ENCODE results near the gene GAGE10. TPM values are rescaled to one million over a fixed set of nuclear protein-coding genes. Genes with fewer than 3 reads are reported as not detected.

Gene GAGE10
- total and polyA plus RNA-seq, 2 donors (not counting 1 experiment from before 2014, with no cell fraction given) = not detected

DNA sequence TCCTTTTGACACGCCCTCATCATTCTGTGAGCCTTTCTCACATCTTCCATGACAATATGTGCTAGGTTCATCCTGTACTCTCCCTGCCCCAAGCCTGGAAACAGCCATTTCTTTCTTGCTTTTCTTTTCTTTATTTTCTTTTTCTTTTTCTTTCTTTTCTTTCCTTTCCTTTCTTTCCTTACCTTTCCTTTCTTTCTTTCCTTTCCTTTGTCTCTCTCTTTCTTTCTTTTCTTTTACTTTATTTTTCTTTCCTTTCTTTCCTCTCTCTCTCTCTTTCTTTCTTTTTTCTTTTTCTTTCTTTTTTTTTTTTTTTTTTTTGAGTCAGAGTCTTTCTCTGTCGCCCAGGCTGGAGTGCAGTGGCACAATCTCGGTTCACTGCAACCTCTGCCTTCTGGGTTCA is 19.2 kb upstream of the GAGE10 start:
- DNase-seq (no peak), ATAC-seq (ENCODE audit: low read depth) (no peak)
- POLR2A ChIA-PET = no interaction called here
- Mint-ChIP-seq H3K4me3 (no peak overlapping the region), H3K4me1 (no peaks in the 10 kb centered on the region), H3K9me3 (ENCODE audit: insufficient read depth) (no peaks in the 10 kb centered on the region), H3K27ac (no peak overlapping the region), H3K27me3 (no peaks in the 10 kb centered on the region)
- H3K79me2 ChIP-seq (ENCODE audit: control insufficient read depth, insufficient read depth, low read length) = peaks cover 3% of the 10 kb centered on the region
- H3K27me3 ChIP-seq (replicated peaks in 1 of 4; ENCODE audit: control extremely low read depth in 1 of 4, control insufficient read depth in 3 of 4, insufficient read depth in 4 of 4, low read length in 3 of 4) = no peaks in the 10 kb centered on the region
- intact Hi-C loops (cut with micrococcal nuclease) = no loop called here
- no peaks in the 10 kb centered on the region for H3K36me3 ChIP-seq (replicated peaks in 1 of 2; ENCODE audit: control extremely low read depth in 1 of 2, control insufficient read depth in 1 of 2, extremely low read depth in 1 of 2, insufficient read depth in 2 of 2, low read length in 1 of 2)
- no peak overlapping the region for H2AFZ ChIP-seq (ENCODE audit: insufficient read depth, low read depth, low read length, poor library complexity, severe bottlenecking)
- no peaks in the 10 kb centered on the region for H3K9me3 ChIP-seq (ENCODE audit: control extremely low read depth in 1 of 3, control insufficient read depth in 2 of 3, insufficient read depth in 1 of 3, low read length in 2 of 3)
- WGBS (ENCODE audit: insufficient coverage) = no CpG with 5 or more reads among the region's 3 CpGs
- H3K27ac ChIP-seq (ENCODE audit: low read length in 2 of 2) = no peak overlapping the region
- H3K4me2 ChIP-seq (replicated peaks; ENCODE audit: low read depth, low read length, poor library complexity, severe bottlenecking) = no peak overlapping the region
- no peak overlapping the region for H3K4me3 ChIP-seq (ENCODE audit: control extremely low read depth in 1 of 5, extremely low read depth in 1 of 5, insufficient read depth in 1 of 5, low read depth in 2 of 5, low read length in 4 of 5)
- H3K9ac ChIP-seq (ENCODE audit: low read length) = no peak overlapping the region
- no peaks in the 10 kb centered on the region for H3K4me1 ChIP-seq (ENCODE audit: control insufficient read depth in 2 of 2, insufficient read depth in 2 of 2, low read length in 2 of 2)
- CTCF ChIA-PET = no interaction called here
- no peaks in the 10 kb centered on the region for H4K20me1 ChIP-seq (ENCODE audit: control insufficient read depth, insufficient read depth, low read length, poor library complexity, severe bottlenecking)
- TF ChIP-seq EZH2 (IDR thresholded peaks at IDR 0.05; ENCODE audit: borderline replicate concordance, insufficient read depth, low read depth, low read length, poor library complexity, severe bottlenecking) = no peak
- TF ChIP-seq, protein P1, sequence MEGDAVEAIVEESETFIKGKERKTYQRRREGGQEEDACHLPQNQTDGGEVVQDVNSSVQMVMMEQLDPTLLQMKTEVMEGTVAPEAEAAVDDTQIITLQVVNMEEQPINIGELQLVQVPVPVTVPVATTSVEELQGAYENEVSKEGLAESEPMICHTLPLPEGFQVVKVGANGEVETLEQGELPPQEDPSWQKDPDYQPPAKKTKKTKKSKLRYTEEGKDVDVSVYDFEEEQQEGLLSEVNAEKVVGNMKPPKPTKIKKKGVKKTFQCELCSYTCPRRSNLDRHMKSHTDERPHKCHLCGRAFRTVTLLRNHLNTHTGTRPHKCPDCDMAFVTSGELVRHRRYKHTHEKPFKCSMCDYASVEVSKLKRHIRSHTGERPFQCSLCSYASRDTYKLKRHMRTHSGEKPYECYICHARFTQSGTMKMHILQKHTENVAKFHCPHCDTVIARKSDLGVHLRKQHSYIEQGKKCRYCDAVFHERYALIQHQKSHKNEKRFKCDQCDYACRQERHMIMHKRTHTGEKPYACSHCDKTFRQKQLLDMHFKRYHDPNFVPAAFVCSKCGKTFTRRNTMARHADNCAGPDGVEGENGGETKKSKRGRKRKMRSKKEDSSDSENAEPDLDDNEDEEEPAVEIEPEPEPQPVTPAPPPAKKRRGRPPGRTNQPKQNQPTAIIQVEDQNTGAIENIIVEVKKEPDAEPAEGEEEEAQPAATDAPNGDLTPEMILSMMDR (IDR thresholded peaks at IDR 0.05) = no peak

DNA sequence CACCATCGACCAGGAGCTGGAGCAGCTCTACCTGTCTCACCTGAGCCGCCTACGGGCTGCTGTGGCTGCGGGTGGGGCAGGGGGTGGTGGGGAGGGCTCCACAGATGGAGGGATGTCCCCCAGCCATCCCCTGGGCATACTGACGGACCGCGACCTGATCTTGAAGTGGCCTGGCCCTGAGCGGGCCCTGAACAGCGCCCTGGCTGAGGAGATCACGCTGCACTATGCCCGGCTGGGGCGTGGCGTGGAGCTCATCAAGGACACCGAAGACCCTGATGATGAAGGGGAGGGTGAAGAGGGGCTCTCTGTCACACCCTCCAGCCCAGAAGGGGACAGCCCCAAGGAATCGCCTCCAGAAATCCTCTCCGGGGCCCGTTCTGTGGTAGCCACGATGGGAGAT is 17.3 kb upstream of the GAGE10 start:
- no peak overlapping the region for H3K27ac Mint-ChIP-seq
- POLR2A ChIA-PET = no interaction called here
- no peak overlapping the region for H3K9ac ChIP-seq (ENCODE audit: low read length)

More for the DNA sequence above, 17.3 kb upstream of the GAGE10 start:
- Histone ChIP-seq H2AFZ (ENCODE audit: insufficient read depth, low read depth, low read length, poor library complexity, severe bottlenecking) (no peak overlapping the region), H3K4me2 (replicated peaks; ENCODE audit: low read depth, low read length, poor library complexity, severe bottlenecking) (no peak overlapping the region), H4K20me1 (ENCODE audit: control insufficient read depth, insufficient read depth, low read length, poor library complexity, severe bottlenecking) (no peaks in the 10 kb centered on the region), H3K27ac (ENCODE audit: low read length in 2 of 2) (no peak overlapping the region), H3K79me2 (ENCODE audit: control insufficient read depth, insufficient read depth, low read length) (peaks cover 3% of the 10 kb centered on the region), H3K4me3 (ENCODE audit: control extremely low read depth in 1 of 5, extremely low read depth in 1 of 5, insufficient read depth in 1 of 5, low read depth in 2 of 5, low read length in 4 of 5) (no peak overlapping the region), H3K27me3 (replicated peaks in 1 of 4; ENCODE audit: control extremely low read depth in 1 of 4, control insufficient read depth in 3 of 4, insufficient read depth in 4 of 4, low read length in 3 of 4) (no peaks in the 10 kb centered on the region), H3K9me3 (ENCODE audit: control extremely low read depth in 1 of 3, control insufficient read depth in 2 of 3, insufficient read depth in 1 of 3, low read length in 2 of 3) (no peaks in the 10 kb centered on the region), H3K36me3 (replicated peaks in 1 of 2; ENCODE audit: control extremely low read depth in 1 of 2, control insufficient read depth in 1 of 2, extremely low read depth in 1 of 2, insufficient read depth in 2 of 2, low read length in 1 of 2) (no peaks in the 10 kb centered on the region), H3K4me1 (ENCODE audit: control insufficient read depth in 2 of 2, insufficient read depth in 2 of 2, low read length in 2 of 2) (no peaks in the 10 kb centered on the region)
- WGBS (ENCODE audit: insufficient coverage) = 100% methylated on average over 4 of the region's 18 CpGs
- H3K4me1 Mint-ChIP-seq = no peaks in the 10 kb centered on the region
- no peaks in the 10 kb centered on the region for H3K9me3 Mint-ChIP-seq (ENCODE audit: insufficient read depth)
- no peaks in the 10 kb centered on the region for H3K27me3 Mint-ChIP-seq
- no peak for DNase-seq
- no peak overlapping the region for H3K4me3 Mint-ChIP-seq
- intact Hi-C loops (cut with micrococcal nuclease) = no loop called here
- no peak for ATAC-seq (ENCODE audit: low read depth)
- TF ChIP-seq, protein P1 (IDR thresholded peaks at IDR 0.05) = no peak
- TF ChIP-seq EZH2 (IDR thresholded peaks at IDR 0.05; ENCODE audit: borderline replicate concordance, insufficient read depth, low read depth, low read length, poor library complexity, severe bottlenecking) = no peak
- CTCF ChIA-PET = no interaction called here

All from B cell (primary cell).